AG04449 (cell line): ENCODE measurements around the gene SNRK.

Source experiments
- CTCF ChIA-PET: fragments of 350-600 bp; formaldehyde crosslinking; extraction: SDS; loops from one replicate; lab custom pipeline; 2021; ENCODE audit warnings: antibody characterized with exemption; lab: Yijun Ruan, JAX
- POLR2A ChIA-PET: fragments of 400-600, 350-600 bp; formaldehyde crosslinking; extraction: SDS; loops from one replicate; lab custom pipeline; 2020; ENCODE audit warnings: antibody characterized with exemption, inconsistent platforms; lab: Yijun Ruan, JAX
- DNase-seq: peaks from one replicate; pipeline ENCODE4 v3.0.0-alpha.2; 2010; ENCODE audit warnings: low read depth, low spot score
- H3K4me3 ChIP-seq: 2 replicates; pipeline ENCODE4 v1.5.1; 2011; ENCODE audit warnings: low read depth, mild to moderate bottlenecking, control low read depth, low read length
- CTCF ChIP-seq: IDR thresholded peaks from one replicate; pipeline ENCODE4 v1.5.1; 2011; ENCODE audit warnings: mild to moderate bottlenecking, moderate library complexity, low read length, control low read depth, inconsistent platforms; ENCODE audit not compliant: insufficient read depth; ENCODE audit errors: missing control alignments

The SNRK gene

DNA sequence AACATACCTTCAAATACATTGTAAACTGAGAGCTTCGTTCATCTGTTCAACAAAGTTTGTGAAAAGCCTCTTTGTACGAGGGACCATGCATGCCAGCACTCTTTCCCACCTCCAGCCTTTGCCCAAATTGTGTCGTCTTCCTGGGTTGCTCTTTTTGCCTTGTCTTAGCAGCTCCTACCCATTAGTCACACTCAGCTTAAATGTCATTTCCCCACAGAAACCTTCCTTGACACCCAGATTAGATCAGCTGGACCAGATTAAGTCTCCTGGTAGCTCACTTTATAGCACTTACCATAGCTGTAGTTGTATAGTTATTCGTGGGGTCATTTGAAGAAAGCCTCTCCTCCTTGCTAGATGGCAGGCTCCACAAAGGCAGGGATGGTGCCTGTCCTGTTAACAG is 24.1 kb upstream of the SNRK start:
- H3K4me3 ChIP-seq, result no peak overlapping the region
- no peak for DNase-seq
- no peak for TF ChIP-seq CTCF
- CTCF ChIA-PET, result interaction anchor here (1.5 kb wide), 1 partner anchor 31 kb away, joined by 3 read pairs; no protein-coding TSS in a partner anchor
- POLR2A ChIA-PET, result interaction anchor here (0.7 kb wide), 1 partner anchor 1034 kb away, joined by 4 read pairs; no protein-coding TSS in a partner anchor

GRCh38 chr3:43266451-43266850 is 19.9 kb upstream of the SNRK start:
- no peak for TF ChIP-seq CTCF
- ChIA-PET CTCF (interaction anchor here (0.6 to 1.1 kb wide), 2 partner anchors 25 to 236 kb away, joined by 3 read pairs; no protein-coding TSS in a partner anchor), POLR2A (no interaction called here)
- DNase-seq, result no peak
- no peak overlapping the region for H3K4me3 ChIP-seq

DNA sequence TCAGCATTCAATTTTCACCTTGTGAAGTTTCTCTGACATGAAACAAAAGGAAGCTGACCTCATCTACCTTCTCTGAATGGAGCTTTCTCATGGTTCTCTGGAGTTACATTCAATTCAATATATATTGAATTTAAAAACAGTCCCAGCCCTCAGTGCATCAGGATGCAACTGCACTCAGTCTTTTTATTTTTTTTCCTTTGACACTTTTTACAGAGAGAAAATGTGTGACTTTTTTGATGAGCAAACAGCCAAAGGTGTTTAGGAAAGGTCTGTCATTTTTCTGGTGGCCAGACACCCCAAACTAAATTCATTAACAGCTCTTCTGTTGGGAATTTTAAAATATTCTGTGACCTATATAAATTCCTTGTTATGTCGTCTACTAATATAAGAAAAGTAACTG is 19.3 kb upstream of the SNRK start:
- no peak for DNase-seq
- no peak overlapping the region for H3K4me3 ChIP-seq
- CTCF ChIA-PET, result interaction anchor here (1.1 kb wide), 1 partner anchor 236 kb away, joined by 3 read pairs; no protein-coding TSS in a partner anchor
- no peak for TF ChIP-seq CTCF
- POLR2A ChIA-PET, result no interaction called here

GRCh38 chr3:43268636-43269035 is 17.7 kb upstream of the SNRK start:
- TF ChIP-seq CTCF, result no peak
- DNase-seq, result no peak
- ChIA-PET POLR2A (no interaction called here), CTCF (interaction anchor here (1.1 kb wide), 1 partner anchor 11 kb away, joined by 3 read pairs; no protein-coding TSS in a partner anchor)
- H3K4me3 ChIP-seq, result no peak overlapping the region

GRCh38 chr3:43270078-43270477 is 16.3 kb upstream of the SNRK start:
- CTCF ChIA-PET, result interaction anchor here (1.4 kb wide), 2 partner anchors 14 to 228 kb away, joined by 3 read pairs; no protein-coding TSS in a partner anchor
- no peak for DNase-seq
- POLR2A ChIA-PET, result no interaction called here
- no peak overlapping the region for H3K4me3 ChIP-seq
- TF ChIP-seq CTCF, result no peak

DNA sequence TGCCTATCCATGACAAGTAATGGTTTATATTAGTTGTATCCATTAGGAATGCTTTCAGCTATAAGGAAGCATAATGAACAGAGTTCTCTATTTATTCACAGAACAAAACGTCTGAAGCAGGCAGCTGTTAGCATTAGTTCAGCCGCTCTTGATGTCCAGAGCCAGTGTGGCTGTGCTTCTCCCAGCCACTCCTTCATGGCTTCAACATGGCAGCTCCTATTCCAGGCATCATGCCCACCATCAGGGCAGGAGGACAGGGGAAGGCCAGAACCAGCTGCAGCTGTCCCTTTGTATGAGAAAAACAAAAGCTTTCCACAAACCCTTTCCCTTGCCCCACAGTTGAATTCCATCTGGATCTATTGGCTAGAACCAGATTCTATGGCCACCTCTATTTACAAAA is 12.9 kb upstream of the SNRK start:
- no peak for DNase-seq
- ChIA-PET CTCF (interaction anchor here (0.8 to 1.6 kb wide), 2 partner anchors 9 to 111 kb away, joined by 3 to 4 read pairs; no protein-coding TSS in a partner anchor), POLR2A (interaction anchor here (0.5 to 1.0 kb wide), 2 partner anchors 13 to 213 kb away, joined by 3 to 5 read pairs; partner anchors contain the start of gene SNRK)
- H3K4me3 ChIP-seq, result no peak overlapping the region
- TF ChIP-seq CTCF, result no peak
